Measurements from ENCODE around the gene C19orf38. TPM values are rescaled to one million over a fixed set of nuclear protein-coding genes. Genes with fewer than 3 reads are reported as not detected.

The C19orf38 gene
- total RNA-seq, 1 experiment from 2014 or later = not detected

DNA sequence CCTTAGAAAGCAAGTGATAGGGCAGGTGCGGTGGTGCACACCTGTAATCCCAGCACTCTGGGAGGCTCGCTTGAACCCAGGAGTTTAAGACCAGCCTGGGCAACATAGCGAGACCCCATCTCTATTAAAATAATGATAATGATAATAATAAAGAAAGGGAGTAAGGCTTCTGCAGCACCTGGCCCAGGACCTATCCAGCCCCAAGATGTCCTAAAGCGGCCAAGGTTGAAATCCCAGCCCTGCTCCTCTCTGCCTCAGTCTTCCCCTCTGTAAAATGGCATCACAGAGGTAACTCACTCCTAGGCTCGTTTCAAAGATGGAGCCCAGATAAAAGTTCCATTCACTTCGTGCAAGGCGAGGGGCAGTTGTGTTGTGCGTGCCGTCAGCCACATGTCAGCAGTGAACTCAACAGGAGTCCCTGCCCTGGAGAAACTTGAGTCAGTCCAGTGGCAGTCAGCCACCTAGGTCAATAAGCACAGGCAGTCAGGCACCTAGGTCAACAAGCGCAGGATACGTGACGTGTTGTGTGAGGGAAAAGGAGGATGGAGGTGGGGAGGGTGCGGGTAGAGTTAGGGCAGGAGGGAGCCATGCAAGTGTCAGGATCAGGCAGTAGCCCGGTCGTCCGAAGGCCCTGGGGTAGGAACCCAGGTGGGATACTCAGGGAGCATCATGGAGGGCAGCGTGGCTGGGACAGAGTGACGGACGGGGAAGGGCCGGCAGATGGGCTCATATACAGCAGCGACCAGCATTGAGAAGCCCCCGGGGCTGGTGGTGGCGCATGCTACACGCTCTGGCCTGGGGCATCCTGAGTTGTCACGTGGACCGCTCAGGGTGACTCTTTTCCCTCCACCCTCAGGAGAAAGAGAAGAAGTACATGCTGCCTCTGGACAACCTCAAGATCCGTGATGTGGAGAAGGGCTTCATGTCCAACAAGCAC is 28.8 kb upstream of the C19orf38 start:
- Mint-ChIP-seq H3K27ac (no peak overlapping the region), H3K27me3 (ENCODE audit: low read depth) (no peaks in the 10 kb centered on the region; the same call in 1 of the 2 replicates), H3K36me3 (peaks cover 31% of the 10 kb centered on the region), H3K9me3 (no peaks in the 10 kb centered on the region), H3K4me1 (no peaks in the 10 kb centered on the region), H3K4me3 (no peak overlapping the region)
- DNase-seq (ENCODE audit: low spot score) = no peak
- no peak for TF ChIP-seq ZMAT4 (CRISPR knock-in tag; IDR thresholded peaks at IDR 0.05)
- TF ChIP-seq ZNF121 (CRISPR knock-in tag; IDR thresholded peaks at IDR 0.05) = peak; percentile 45; the same call in 1 of the 2 replicates
- CTCF ChIA-PET = interaction anchor here (1.1 to 1.5 kb wide), 3 partner anchors 39 to 102 kb away, joined by 3 to 7 read pairs (median 6); partner anchors contain the start of genes CARM1 and DNM2
- no peak for ATAC-seq
- POLR2A ChIA-PET = no interaction called here

- Mint-ChIP-seq H3K4me3 (no peak overlapping the region), H3K4me1 (no peaks in the 10 kb centered on the region), H3K27ac (no peak overlapping the region)
Measured at GRCh38 chr19:10820173-10820572, 28.0 kb upstream of the C19orf38 start.

More at GRCh38 chr19:10820173-10820572, 28.0 kb upstream of the C19orf38 start:
- Mint-ChIP-seq H3K36me3 (peaks cover 34% of the 10 kb centered on the region), H3K27me3 (ENCODE audit: low read depth) (no peaks in the 10 kb centered on the region; the same call in 1 of the 2 replicates), H3K9me3 (no peaks in the 10 kb centered on the region)
- TF ChIP-seq GTF2I (CRISPR knock-in tag; conservative IDR thresholded peaks at IDR 0.05) = no peak
- TF ChIP-seq ELF4 (CRISPR knock-in tag; IDR thresholded peaks at IDR 0.05; ENCODE audit: low read depth) = no peak
- TF ChIP-seq MYBL2 (CRISPR knock-in tag; IDR thresholded peaks at IDR 0.05) = no peak
- no peak for TF ChIP-seq CREM (CRISPR knock-in tag; IDR thresholded peaks at IDR 0.05)
- TF ChIP-seq RORB (CRISPR knock-in tag; IDR thresholded peaks at IDR 0.05) = no peak
- TF ChIP-seq, protein P1, sequence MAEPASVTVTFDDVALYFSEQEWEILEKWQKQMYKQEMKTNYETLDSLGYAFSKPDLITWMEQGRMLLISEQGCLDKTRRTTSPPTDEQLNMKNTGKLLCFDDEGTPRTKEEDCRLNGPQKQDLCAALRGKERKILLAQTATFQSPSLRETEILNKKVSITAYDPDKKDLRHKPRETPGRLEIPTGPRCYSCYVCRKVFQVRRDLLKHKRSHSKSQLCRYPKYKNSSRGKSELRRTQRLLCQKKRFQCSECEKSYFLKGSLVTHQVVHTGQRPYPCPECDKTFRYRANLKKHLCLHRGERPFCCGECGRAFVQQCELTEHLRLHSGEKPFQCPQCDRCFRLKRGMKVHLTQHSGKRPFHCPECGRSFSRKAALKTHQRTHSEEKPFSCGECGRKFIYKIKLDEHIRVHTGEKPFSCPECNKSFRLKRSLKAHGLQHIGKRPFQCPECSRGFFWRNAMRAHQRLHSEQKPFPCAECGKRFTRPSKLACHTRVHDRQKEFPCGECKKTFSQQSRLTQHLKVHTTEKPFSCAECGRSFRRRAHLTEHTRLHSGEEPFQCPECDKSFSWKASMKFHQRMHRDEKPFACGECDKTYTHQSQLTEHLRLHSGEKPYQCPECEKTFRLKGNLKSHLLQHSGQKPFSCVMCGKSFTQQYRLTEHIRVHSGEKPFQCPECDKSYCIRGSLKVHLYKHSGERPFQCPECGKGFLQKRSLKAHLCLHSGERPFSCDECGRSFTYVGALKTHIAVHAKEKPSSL (CRISPR knock-in tag; conservative IDR thresholded peaks at IDR 0.05) = no peak
- TF ChIP-seq NFE2L1 (CRISPR knock-in tag; IDR thresholded peaks at IDR 0.05) = no peak
- TF ChIP-seq JUN (CRISPR knock-in tag; IDR thresholded peaks at IDR 0.05) = no peak
- no peak for TF ChIP-seq NR3C1 (CRISPR knock-in tag; conservative IDR thresholded peaks at IDR 0.05; ENCODE audit: low read depth)
- TF ChIP-seq ZNF532 (CRISPR knock-in tag; IDR thresholded peaks at IDR 0.05; ENCODE audit: borderline replicate concordance) = no peak
- TF ChIP-seq HMGA2 (CRISPR knock-in tag; IDR thresholded peaks at IDR 0.05) = no peak
- TF ChIP-seq, protein P2, sequence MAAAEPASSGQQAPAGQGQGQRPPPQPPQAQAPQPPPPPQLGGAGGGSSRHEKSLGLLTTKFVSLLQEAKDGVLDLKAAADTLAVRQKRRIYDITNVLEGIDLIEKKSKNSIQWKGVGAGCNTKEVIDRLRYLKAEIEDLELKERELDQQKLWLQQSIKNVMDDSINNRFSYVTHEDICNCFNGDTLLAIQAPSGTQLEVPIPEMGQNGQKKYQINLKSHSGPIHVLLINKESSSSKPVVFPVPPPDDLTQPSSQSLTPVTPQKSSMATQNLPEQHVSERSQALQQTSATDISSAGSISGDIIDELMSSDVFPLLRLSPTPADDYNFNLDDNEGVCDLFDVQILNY (CRISPR knock-in tag; IDR thresholded peaks at IDR 0.05) = no peak
- TF ChIP-seq NR2C2 (CRISPR knock-in tag; IDR thresholded peaks at IDR 0.05) = no peak
- TF ChIP-seq FOXP1 (CRISPR knock-in tag; IDR thresholded peaks at IDR 0.05; ENCODE audit: borderline replicate concordance) = no peak
- no peak for TF ChIP-seq PRRX2 (CRISPR knock-in tag; IDR thresholded peaks at IDR 0.05)
- TF ChIP-seq ZBTB21 (CRISPR knock-in tag; IDR thresholded peaks at IDR 0.05; ENCODE audit: borderline replicate concordance) = no peak
- ATAC-seq = peak; percentile 73
- CTCF ChIA-PET = interaction anchor here (0.8 to 4.8 kb wide), 8 partner anchors 9 to 277 kb away, joined by 3 to 22 read pairs (median 7); partner anchors contain the start of genes DNM2, QTRT1 and TMED1
- POLR2A ChIA-PET = no interaction called here
- no peak for DNase-seq (ENCODE audit: low spot score)

Data from WTC11 (cell line).